Endothelial cell of umbilical vein (primary cell): ENCODE measurements around the gene ATP8A2. TPM values are rescaled to one million over a fixed set of nuclear protein-coding genes. Genes with fewer than 3 reads are reported as not detected.

Source experiments
- BruUV-seq: library from RNA; stranded (reverse); fragments of 400-500 nt; replicated peaks from 2 replicates; lab custom pipeline; 2021; lab: Mats Ljungman, UMichigan
- CTCF ChIA-PET: fragments of 300-600, 350-600 bp; sonication (Branson Sonifier 250); formaldehyde crosslinking; loops from one replicate; lab custom pipeline; 2021; ENCODE audit warnings: antibody characterized with exemption, inconsistent platforms; lab: Charles Lee
- POLR2A ChIA-PET: fragments of 300-600, 350-600 bp; sonication (Branson Sonifier 250); formaldehyde crosslinking; loops from one replicate; lab custom pipeline; 2021; ENCODE audit warnings: antibody characterized with exemption, inconsistent platforms; lab: Charles Lee
- DNase-seq: peaks from one replicate; pipeline ENCODE4 v3.0.0-alpha.2; 2011; ENCODE audit warnings: low read depth, low spot score
- FAIRE-seq: peaks from 2 replicates; lab custom pipeline; 2011; peaks lifted over from hg19 to GRCh38; lab: Jason Lieb, UNC
- H2AFZ ChIP-seq: 2 replicates; pipeline ENCODE4 v1.6.0; 2012; ENCODE audit warnings: low read depth, low read length, control low read depth, inconsistent platforms
- H3K27ac ChIP-seq: 2 replicates; pipeline ENCODE4 v1.5.1; 2011; ENCODE audit warnings: low read depth, mild to moderate bottlenecking, control low read depth, low read length, moderate library complexity; ENCODE audit not compliant: insufficient read depth
- H3K27me3 ChIP-seq, 2 experiments: 2 replicates each; pipeline versions ENCODE4 v1.6.0 to v1.6.1; 2011; ENCODE audit warnings: low read length in 2 of 2, mixed read lengths in 1 of 2; ENCODE audit not compliant: control insufficient read depth in 2 of 2, insufficient read depth in 2 of 2
- H3K36me3 ChIP-seq, 2 experiments: 2 replicates in 1 of 2; 3 replicates in 1 of 2; pipeline ENCODE4 v1.5.1; 2011; ENCODE audit warnings: low read length in 2 of 2, mild to moderate bottlenecking in 1 of 2, moderate library complexity in 1 of 2; ENCODE audit not compliant: control insufficient read depth in 2 of 2, insufficient read depth in 2 of 2; ENCODE audit errors: extremely low read depth in 1 of 2
- H3K4me1 ChIP-seq: 3 replicates; pipeline ENCODE4 v1.5.1; 2011; ENCODE audit warnings: mild to moderate bottlenecking, low read length; ENCODE audit not compliant: control insufficient read depth, insufficient read depth; ENCODE audit errors: extremely low read depth
- H3K4me2 ChIP-seq: 2 replicates; pipeline ENCODE4 v1.6.1; 2011; ENCODE audit warnings: low read length, control low read depth, mixed read lengths; ENCODE audit not compliant: insufficient read depth
- H3K4me3 ChIP-seq, 3 experiments: fragments of 200-600 bp in 1 of 3; sonication (generic), shearing (Covaris generic) in 1 of 3; replicated peaks in 1 of 3; 2 replicates each; pipeline ENCODE4 v1.5.1; 2011 to 2016; ENCODE audit warnings: control low read depth in 3 of 3, low read length in 3 of 3, mild to moderate bottlenecking in 2 of 3, inconsistent platforms in 1 of 3, low read depth in 1 of 3, moderate library complexity in 1 of 3; ENCODE audit not compliant: insufficient read depth in 1 of 3
- H3K79me2 ChIP-seq: 2 replicates; pipeline ENCODE4 v1.6.0; 2012; ENCODE audit warnings: low read length, inconsistent platforms; ENCODE audit not compliant: control insufficient read depth, insufficient read depth
- H3K9ac ChIP-seq: replicated peaks from 2 replicates; pipeline ENCODE3; 2011; ENCODE audit warnings: low read length, control low read depth; ENCODE audit not compliant: insufficient read depth; ENCODE audit errors: extremely low read depth
- H3K9me1 ChIP-seq: replicated peaks from 3 replicates; pipeline ENCODE4 v1.6.0; 2011; ENCODE audit warnings: mild to moderate bottlenecking, low read length; ENCODE audit not compliant: control insufficient read depth, insufficient read depth; ENCODE audit errors: extremely low read depth
- H3K9me3 ChIP-seq: replicated peaks from 2 replicates; pipeline ENCODE4 v1.5.1; 2012; ENCODE audit warnings: low read length, inconsistent platforms; ENCODE audit not compliant: control insufficient read depth, insufficient read depth
- H4K20me1 ChIP-seq: replicated peaks from 2 replicates; pipeline ENCODE3; 2011; ENCODE audit warnings: mild to moderate bottlenecking, low read length; ENCODE audit not compliant: control insufficient read depth, insufficient read depth; ENCODE audit errors: extremely low read depth
- CTCF ChIP-seq, 2 donors: IDR thresholded peaks; 1 replicate in 1 of 2; 2 replicates in 1 of 2; pipeline ENCODE4 v1.5.1; 2011; ENCODE audit warnings: low read length in 2 of 2, mild to moderate bottlenecking in 2 of 2, moderate library complexity in 2 of 2, control low read depth in 1 of 2, inconsistent platforms in 1 of 2, low read depth in 1 of 2; ENCODE audit not compliant: insufficient read depth in 1 of 2; ENCODE audit errors: extremely low read depth in 1 of 2
- EZH2 ChIP-seq: IDR thresholded peaks from 2 replicates; pipeline ENCODE4 v1.6.1; 2012; ENCODE audit warnings: borderline replicate concordance, low read depth, mild to moderate bottlenecking, moderate library complexity, low read length, inconsistent platforms; ENCODE audit not compliant: severe bottlenecking
- GATA2 ChIP-seq: IDR thresholded peaks from 2 replicates; pipeline ENCODE4 v1.7.0; 2011; ENCODE audit warnings: low read depth, mild to moderate bottlenecking, moderate library complexity, mixed read lengths, low read length; ENCODE audit not compliant: insufficient read length, insufficient read depth
- MAX ChIP-seq: IDR thresholded peaks from 2 replicates; pipeline ENCODE4 v1.6.1; 2011; ENCODE audit not compliant: insufficient read depth, insufficient read length
- MYC ChIP-seq: IDR thresholded peaks from one replicate; pipeline ENCODE4 v1.6.1; 2011; ENCODE audit warnings: mild to moderate bottlenecking, low read depth, low read length
- POLR2A ChIP-seq: IDR thresholded peaks from 2 replicates; pipeline ENCODE4 v1.6.1; 2012; ENCODE audit warnings: low read depth, mild to moderate bottlenecking, control low read depth, low read length
- POLR2AphosphoS5 ChIP-seq: IDR thresholded peaks from 2 replicates; pipeline ENCODE4 v1.6.1; 2012; ENCODE audit warnings: low read depth, mild to moderate bottlenecking, control low read depth, low read length, moderate library complexity; ENCODE audit not compliant: insufficient read depth
- dilution Hi-C: fragments of 300-500 bp; cut with MboI; formaldehyde crosslinking; loops from one replicate; pipeline ENCODE4 v1.15.0; 2019; ENCODE audit warnings: low sequenced_read_pairs; ENCODE audit not compliant: extremely low pct_ligation_motif_present
- intact Hi-C: fragments of 100-400 bp; cut with micrococcal nuclease; formaldehyde crosslinking; loops from one replicate; pipeline ENCODE4 v1.10.0; 2022
- polyA plus RNA-seq, 4 experiments: library from polyadenylated mRNA; depleted of rRNA in 3 of 4; stranded (reverse) in 3 of 4; unstranded in 1 of 4; fragments of >200 nt; gene quantifications; 2 replicates each; pipeline versions ENCODE4 v1.2.1 to v1.2.3, GENCODE V29; 2011 to 2012; ENCODE audit warnings: missing spikeins in 1 of 4
- total RNA-seq: library from RNA; stranded (reverse); gene quantifications from 2 replicates; pipeline ENCODE4 v1.2.3, GENCODE V29; 2021

Gene ATP8A2
- total and polyA plus RNA-seq, 2 donors (not counting 3 experiments of a cell fraction or from before 2014, with no cell fraction given), result 0.11 to 0.49 TPM

- H3K9ac ChIP-seq, result no peak overlapping the region
- H3K27me3 ChIP-seq, result peaks cover 51 to 58% of the 10 kb centered on the region in 2 experiments
- H3K9me1 ChIP-seq, result no peaks in the 10 kb centered on the region
- ChIA-PET POLR2A (no interaction called here), CTCF (interaction anchor here (0.6 to 4.6 kb wide), 2 partner anchors 139 to 1940 kb away, joined by 3 to 59 read pairs; no protein-coding TSS in a partner anchor)
- H3K4me2 ChIP-seq, result no peak overlapping the region
- H3K36me3 ChIP-seq, result no peaks in the 10 kb centered on the region
- H3K4me3 ChIP-seq, result peak overlapping the region in 1 of 3 experiments; percentile 9
- intact Hi-C loops, result no loop called here
- peak overlapping the region; percentile 21 for H2AFZ ChIP-seq
- H3K4me1 ChIP-seq, result peaks cover 3% of the 10 kb centered on the region
- dilution Hi-C loops, result no loop called here
- FAIRE-seq (no peak), DNase-seq (no peak)
- no TSS peak for BruUV-seq
- TF ChIP-seq EZH2 (peak; percentile 96), POLR2AphosphoS5 (no peak), MAX (no peak), POLR2A (no peak), MYC (no peak)
- H3K79me2 ChIP-seq, result no peaks in the 10 kb centered on the region
- H3K9me3 ChIP-seq, result no peaks in the 10 kb centered on the region
- H4K20me1 ChIP-seq, result no peaks in the 10 kb centered on the region
- no peak overlapping the region for H3K27ac ChIP-seq
These were observed 709 bp downstream of the ATP8A2 start for GRCh38 chr13:25372284-25373081.

GRCh38 chr13:25375727-25376358, 4.1 kb downstream of the ATP8A2 start:
- intact Hi-C loops, result loop anchor here (1.0 to 2.0 kb wide), 2 partner anchors 143 to 291 kb away; no protein-coding TSS in a partner anchor
- Histone ChIP-seq H3K4me3 (no peak overlapping the region), H3K9me1 (no peaks in the 10 kb centered on the region), H3K36me3 (no peaks in the 10 kb centered on the region), H3K79me2 (no peaks in the 10 kb centered on the region), H3K4me2 (no peak overlapping the region), H3K9ac (no peak overlapping the region), H3K4me1 (peaks cover 3% of the 10 kb centered on the region), H3K27me3 (peaks cover 36 to 50% of the 10 kb centered on the region in 2 experiments), H4K20me1 (no peaks in the 10 kb centered on the region), H3K9me3 (no peaks in the 10 kb centered on the region), H3K27ac (no peak overlapping the region), H2AFZ (no peak overlapping the region)
- no TSS peak for BruUV-seq
- ChIA-PET CTCF (interaction anchor here (0.7 to 4.6 kb wide), 26 partner anchors 10 to 381 kb away, joined by 3 to 59 read pairs (median 5); no protein-coding TSS in a partner anchor), POLR2A (no interaction called here)
- dilution Hi-C loops, result no loop called here
- TF ChIP-seq GATA2 (no peak), CTCF (IDR thresholded peaks at IDR 0.05; ENCODE audit: extremely low read depth in 1 of 2, insufficient read depth in 1 of 2, low read depth in 1 of 2, low read length in 2 of 2) (peak; percentile 58 to 62)
- DNase-seq (peak; percentile 51), FAIRE-seq (peak; percentile 70)
